HG03469 (cell line): ENCODE measurements around the gene CDRT4.
"Not testable (repeated sequence)": the region's sequence is repeated elsewhere in the genome, so short reads cannot be mapped to it uniquely, and the experiment has no call there.

Experiments used
- ATAC-seq: cut with Tn5 transposase; IDR thresholded peaks from one replicate; pipeline ENCODE4 v1.9.1; 2021; ENCODE audit warnings: mild to moderate bottlenecking, moderate library complexity, moderate number of reproducible peaks; ENCODE audit not compliant: unreplicated experiment

CDRT4 gene

GRCh38 chr17:15457723-15458094, 9.7 kb downstream of the CDRT4 start:
- no peak for ATAC-seq

GRCh38 chr17:15456972-15457722, 10.3 kb downstream of the CDRT4 start:
- no peak for ATAC-seq

GRCh38 chr17:15456496-15456895, 10.9 kb downstream of the CDRT4 start:
- ATAC-seq = no peak

- ATAC-seq = no peak
Measured at GRCh38 chr17:15454346-15454745, 13.1 kb downstream of the CDRT4 start.

GRCh38 chr17:15453782-15454181, 13.6 kb downstream of the CDRT4 start:
- ATAC-seq = no peak

GRCh38 chr17:15453246-15453645, 14.2 kb downstream of the CDRT4 start:
- no peak for ATAC-seq

GRCh38 chr17:15452746-15453145, 14.7 kb downstream of the CDRT4 start:
- no peak for ATAC-seq

- ATAC-seq = no peak
Measured at GRCh38 chr17:15451680-15452079, 15.7 kb downstream of the CDRT4 start.

GRCh38 chr17:15448580-15448956, 18.9 kb downstream of the CDRT4 start:
- no peak for ATAC-seq

GRCh38 chr17:15447928-15448579, 19.4 kb downstream of the CDRT4 start:
- no peak for ATAC-seq

GRCh38 chr17:15446036-15446435, 21.4 kb downstream of the CDRT4 start:
- no peak for ATAC-seq

GRCh38 chr17:15444805-15445204, 22.6 kb downstream of the CDRT4 start:
- ATAC-seq = no peak

GRCh38 chr17:15442311-15443180, 24.9 kb downstream of the CDRT4 start:
- ATAC-seq = no peak

- ATAC-seq = no peak
Measured at GRCh38 chr17:15441315-15441714, 26.1 kb downstream of the CDRT4 start.

- no peak for ATAC-seq
Measured at GRCh38 chr17:15440347-15440746, 27.1 kb downstream of the CDRT4 start.

GRCh38 chr17:15439205-15439985, 28.0 kb downstream of the CDRT4 start:
- ATAC-seq = not testable (repeated sequence)

GRCh38 chr17:15438491-15439105, 28.8 kb downstream of the CDRT4 start:
- no peak for ATAC-seq

- ATAC-seq = no peak
Measured at GRCh38 chr17:15437303-15437635, 30.2 kb downstream of the CDRT4 start.

- no peak for ATAC-seq
Measured at GRCh38 chr17:15436473-15437302, 30.7 kb downstream of the CDRT4 start.

- no peak for ATAC-seq
Measured at GRCh38 chr17:15434956-15435355, 32.5 kb downstream of the CDRT4 start.
